ENCODE data around the gene STRIP2.
"Not testable (repeated sequence)": the region's sequence is repeated elsewhere in the genome, so short reads cannot be mapped to it uniquely, and the experiment has no call there.

STRIP2 gene

DNA sequence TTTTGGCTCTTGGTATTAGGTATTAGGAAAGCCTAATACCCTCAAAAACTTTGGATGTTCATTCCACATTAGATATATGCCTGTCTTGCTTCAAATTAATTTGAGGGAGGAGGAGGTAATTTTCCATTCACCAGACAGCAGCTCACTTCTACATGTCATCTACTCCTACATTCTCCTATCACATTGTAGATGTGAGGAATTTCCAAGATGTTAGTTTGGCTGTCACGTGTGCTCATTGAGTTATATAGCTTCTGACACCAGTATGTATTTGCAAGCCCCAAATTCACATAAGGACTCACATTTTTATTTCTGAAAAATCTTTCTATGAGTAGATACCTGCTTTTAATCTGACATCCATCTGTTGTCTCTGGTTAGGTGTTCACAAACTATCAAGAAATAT is 45.6 kb downstream of the STRIP2 start:
- TF ChIP-seq, protein P1, sequence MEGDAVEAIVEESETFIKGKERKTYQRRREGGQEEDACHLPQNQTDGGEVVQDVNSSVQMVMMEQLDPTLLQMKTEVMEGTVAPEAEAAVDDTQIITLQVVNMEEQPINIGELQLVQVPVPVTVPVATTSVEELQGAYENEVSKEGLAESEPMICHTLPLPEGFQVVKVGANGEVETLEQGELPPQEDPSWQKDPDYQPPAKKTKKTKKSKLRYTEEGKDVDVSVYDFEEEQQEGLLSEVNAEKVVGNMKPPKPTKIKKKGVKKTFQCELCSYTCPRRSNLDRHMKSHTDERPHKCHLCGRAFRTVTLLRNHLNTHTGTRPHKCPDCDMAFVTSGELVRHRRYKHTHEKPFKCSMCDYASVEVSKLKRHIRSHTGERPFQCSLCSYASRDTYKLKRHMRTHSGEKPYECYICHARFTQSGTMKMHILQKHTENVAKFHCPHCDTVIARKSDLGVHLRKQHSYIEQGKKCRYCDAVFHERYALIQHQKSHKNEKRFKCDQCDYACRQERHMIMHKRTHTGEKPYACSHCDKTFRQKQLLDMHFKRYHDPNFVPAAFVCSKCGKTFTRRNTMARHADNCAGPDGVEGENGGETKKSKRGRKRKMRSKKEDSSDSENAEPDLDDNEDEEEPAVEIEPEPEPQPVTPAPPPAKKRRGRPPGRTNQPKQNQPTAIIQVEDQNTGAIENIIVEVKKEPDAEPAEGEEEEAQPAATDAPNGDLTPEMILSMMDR (IDR thresholded peaks at IDR 0.05; ENCODE audit: borderline replicate concordance, insufficient read depth, low read depth, low read length): no peak
- no peak overlapping the region for H3K4me3 ChIP-seq (ENCODE audit: low read depth, low read length)

DNA sequence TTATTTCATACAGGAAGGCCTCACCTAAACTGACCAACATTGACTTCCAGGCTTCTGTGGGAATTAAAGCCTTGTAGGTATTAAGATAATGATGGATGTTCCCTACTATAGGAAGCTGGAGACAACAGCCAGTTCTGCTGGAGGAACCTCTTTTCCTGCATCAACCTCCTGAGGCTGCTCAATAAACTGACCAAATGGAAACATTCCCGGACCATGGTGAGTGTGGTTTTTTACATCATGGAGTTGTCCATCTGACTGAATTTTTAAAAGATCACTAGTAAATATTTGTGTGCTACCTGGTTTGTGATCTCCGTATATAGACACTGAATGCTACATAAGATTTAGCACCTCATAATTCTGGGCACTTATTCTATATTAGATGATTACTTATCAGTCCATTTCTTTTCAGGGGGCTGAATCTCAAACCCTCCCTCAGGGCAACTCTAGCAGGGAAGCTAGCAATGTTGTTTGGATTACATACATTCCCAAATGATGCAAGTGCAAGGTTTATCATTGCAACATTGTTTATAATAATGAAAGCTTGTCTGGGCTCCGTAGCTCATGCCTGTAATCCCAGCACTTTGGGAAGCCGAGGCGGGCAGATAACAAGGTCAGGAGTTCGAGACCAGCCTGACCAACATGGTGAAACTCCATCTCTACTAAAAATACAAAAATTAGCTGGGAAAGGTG is 46.6 kb downstream of the STRIP2 start:
- no peak overlapping the region for H3K4me3 ChIP-seq (ENCODE audit: low read depth, low read length)
- TF ChIP-seq, protein P1 (IDR thresholded peaks at IDR 0.05; ENCODE audit: borderline replicate concordance, insufficient read depth, low read depth, low read length): no peak

DNA sequence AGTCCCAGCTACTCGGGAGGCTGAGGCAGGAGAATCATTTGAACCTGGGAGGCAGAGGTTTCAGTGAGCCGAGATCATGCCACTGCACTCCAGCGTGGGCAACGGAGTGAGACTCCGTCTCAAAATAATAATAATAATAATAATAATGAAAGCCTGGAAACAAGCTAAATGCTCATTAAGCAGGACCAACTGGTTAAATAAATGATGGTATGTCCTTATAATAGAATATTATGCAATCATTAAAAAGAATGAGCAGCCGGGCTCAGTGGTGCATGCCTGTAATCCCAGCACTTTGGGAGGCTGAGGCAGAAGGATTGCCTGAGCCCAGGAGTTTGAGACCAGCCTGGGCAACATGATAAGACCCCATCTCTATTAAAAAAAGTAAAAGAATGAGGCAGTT is 47.1 kb downstream of the STRIP2 start:
- not testable (repeated sequence) for H3K4me3 ChIP-seq (ENCODE audit: low read depth, low read length)

DNA sequence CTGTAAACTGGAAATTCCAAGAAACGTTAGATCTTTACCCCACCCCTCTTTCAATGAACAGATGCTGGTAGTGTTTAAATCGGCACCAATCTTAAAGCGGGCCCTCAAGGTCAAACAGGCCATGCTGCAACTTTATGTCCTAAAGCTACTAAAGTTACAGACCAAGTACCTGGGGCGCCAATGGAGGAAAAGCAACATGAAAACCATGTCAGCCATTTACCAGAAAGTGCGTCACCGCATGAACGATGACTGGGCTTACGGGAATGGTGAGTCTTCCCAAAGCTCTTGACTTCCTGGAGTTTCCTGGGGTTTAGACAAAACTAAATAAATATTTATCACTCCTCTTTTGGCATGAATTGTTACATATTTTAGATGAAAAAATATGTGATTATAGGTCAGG is 48.5 kb downstream of the STRIP2 start:
- no peak overlapping the region for H3K4me3 ChIP-seq (ENCODE audit: low read depth, low read length)
- TF ChIP-seq, protein P1 (IDR thresholded peaks at IDR 0.05; ENCODE audit: borderline replicate concordance, insufficient read depth, low read depth, low read length): no peak

DNA sequence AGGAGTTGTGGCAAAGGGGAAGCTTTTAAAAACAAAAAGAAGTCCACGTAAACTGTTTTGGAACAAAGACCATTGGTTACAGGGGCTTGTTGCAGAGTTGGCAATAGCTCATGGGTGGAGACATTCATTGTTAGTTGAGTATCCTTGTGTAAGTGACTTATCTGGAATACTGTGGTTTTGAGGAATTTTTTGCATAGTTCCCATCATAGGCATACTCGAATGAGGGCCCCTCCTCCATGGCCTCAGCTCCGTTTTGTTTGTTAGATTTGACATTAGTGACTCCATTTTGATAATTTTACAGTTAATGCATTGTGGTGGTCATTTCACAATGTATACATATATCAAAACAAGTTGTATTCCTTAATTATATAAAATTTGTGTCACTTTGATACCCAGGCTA is 55.3 kb downstream of the STRIP2 start:
- H3K4me3 ChIP-seq (ENCODE audit: low read depth, low read length): no peak overlapping the region
- TF ChIP-seq, protein P1 (IDR thresholded peaks at IDR 0.05; ENCODE audit: borderline replicate concordance, insufficient read depth, low read depth, low read length): no peak

DNA sequence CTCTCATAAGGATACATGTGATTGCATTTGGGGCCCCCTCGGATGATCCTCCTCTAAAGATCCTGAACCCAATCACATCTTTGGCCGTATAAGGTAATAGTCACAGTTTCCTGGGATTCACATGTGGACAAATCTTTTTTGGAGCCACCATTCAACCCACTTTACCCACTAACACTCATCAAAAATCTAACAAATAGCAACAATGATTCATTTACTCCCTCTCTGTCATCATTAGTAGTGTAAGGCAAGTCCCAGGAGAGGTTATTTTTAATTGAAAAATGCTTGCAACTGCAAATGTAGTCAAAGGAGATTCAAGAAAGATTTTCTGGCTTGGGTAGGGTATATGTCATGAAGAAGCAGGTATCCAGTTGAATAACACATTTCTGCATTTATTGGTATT is 58.2 kb downstream of the STRIP2 start:
- TF ChIP-seq, protein P1 (IDR thresholded peaks at IDR 0.05; ENCODE audit: borderline replicate concordance, insufficient read depth, low read depth, low read length): no peak
- H3K4me3 ChIP-seq (ENCODE audit: low read depth, low read length): no peak overlapping the region

DNA sequence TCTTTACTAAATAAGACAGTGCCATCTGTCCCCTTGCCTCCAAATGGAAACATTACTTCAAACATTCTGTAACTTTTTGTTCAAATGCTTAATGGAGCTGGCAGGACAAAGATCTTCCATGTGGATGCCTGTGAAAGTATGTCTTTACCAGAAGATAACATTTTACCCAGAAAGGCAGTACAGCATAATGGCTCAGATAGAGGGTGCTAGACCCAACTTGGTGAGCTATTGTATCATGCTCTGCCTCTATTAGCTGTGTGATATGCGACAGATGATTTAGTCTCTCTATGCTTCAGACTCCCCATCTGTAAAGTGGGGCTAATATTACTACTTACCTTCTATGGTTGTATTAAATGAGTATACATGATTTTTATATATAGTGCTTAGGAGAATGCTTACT is 59.3 kb downstream of the STRIP2 start:
- no peak overlapping the region for H3K4me3 ChIP-seq (ENCODE audit: low read depth, low read length)
- TF ChIP-seq, protein P1 (IDR thresholded peaks at IDR 0.05; ENCODE audit: borderline replicate concordance, insufficient read depth, low read depth, low read length): no peak

Data from GM12875 (cell line).